Mesenchymal stem cell (in vitro differentiated cells and primary cell): ENCODE results near the gene ADAM12.

Experiments used
- DNase-seq: peaks from one replicate; pipeline ENCODE4 v3.0.0-alpha.2; 2013
- H2AFZ ChIP-seq: one replicate; pipeline ENCODE4 v1.6.1; 2013; ENCODE audit warnings: low read depth, mild to moderate bottlenecking, control low read depth, inconsistent platforms, low read length, moderate library complexity
- H2AK5ac ChIP-seq: 2 replicates; pipeline ENCODE4 v1.6.1; 2013; ENCODE audit warnings: low read length, moderate library complexity, mild to moderate bottlenecking, inconsistent platforms; ENCODE audit not compliant: severe bottlenecking
- H2BK120ac ChIP-seq: one replicate; pipeline ENCODE4 v1.6.1; 2013; ENCODE audit warnings: low read depth, mild to moderate bottlenecking, inconsistent platforms, low read length, moderate library complexity
- H2BK12ac ChIP-seq, 2 experiments: one replicate each; pipeline ENCODE4 v1.6.1; 2013; ENCODE audit warnings: inconsistent platforms in 2 of 2, low read length in 2 of 2, mild to moderate bottlenecking in 2 of 2, moderate library complexity in 2 of 2, control low read depth in 1 of 2
- H2BK15ac ChIP-seq: one replicate; pipeline ENCODE4 v1.6.1; 2013; ENCODE audit warnings: mild to moderate bottlenecking, low read depth, inconsistent platforms; ENCODE audit not compliant: poor library complexity, severe bottlenecking
- H2BK5ac ChIP-seq: 2 replicates; pipeline ENCODE4 v1.6.1; 2013; ENCODE audit warnings: low read depth, mild to moderate bottlenecking, low read length, control low read depth, inconsistent platforms; ENCODE audit not compliant: poor library complexity, severe bottlenecking
- H3K14ac ChIP-seq, 2 experiments: one replicate each; pipeline ENCODE4 v1.6.1; 2013; ENCODE audit warnings: inconsistent platforms in 2 of 2, low read length in 2 of 2, control low read depth in 1 of 2, mild to moderate bottlenecking in 1 of 2, moderate library complexity in 1 of 2
- H3K18ac ChIP-seq, 2 experiments: one replicate each; pipeline ENCODE4 v1.6.1; 2013; ENCODE audit warnings: inconsistent platforms in 2 of 2, low read length in 2 of 2, control low read depth in 1 of 2, low read depth in 1 of 2, mild to moderate bottlenecking in 1 of 2
- H3K23ac ChIP-seq, 2 experiments: one replicate each; pipeline ENCODE4 v1.6.1; 2013; ENCODE audit warnings: inconsistent platforms in 2 of 2, low read length in 2 of 2, mild to moderate bottlenecking in 2 of 2, moderate library complexity in 2 of 2, control low read depth in 1 of 2
- H3K27ac ChIP-seq: 2 replicates; pipeline ENCODE4 v1.5.1; 2013; ENCODE audit warnings: mild to moderate bottlenecking, moderate library complexity, low read length, control low read depth, inconsistent platforms; ENCODE audit not compliant: poor library complexity, severe bottlenecking
- H3K27me3 ChIP-seq, 2 experiments: 2 replicates each; pipeline versions ENCODE4 v1.6.1 to v1.7.0; 2013; ENCODE audit warnings: low read length in 2 of 2, mild to moderate bottlenecking in 2 of 2, moderate library complexity in 2 of 2, control low read depth in 1 of 2, inconsistent platforms in 1 of 2; ENCODE audit not compliant: control insufficient read depth in 1 of 2, insufficient read depth in 1 of 2
- H3K36me3 ChIP-seq, 2 experiments: 2 replicates each; pipeline versions ENCODE4 v1.6.1 to v1.7.0; 2013; ENCODE audit warnings: low read length in 2 of 2, control low read depth in 1 of 2, inconsistent platforms in 1 of 2, low read depth in 1 of 2, mild to moderate bottlenecking in 1 of 2; ENCODE audit not compliant: insufficient read depth in 2 of 2, control insufficient read depth in 1 of 2
- H3K4ac ChIP-seq, 2 experiments: one replicate each; pipeline ENCODE4 v1.6.1; 2013; ENCODE audit warnings: inconsistent platforms in 2 of 2, low read length in 2 of 2, mild to moderate bottlenecking in 2 of 2, moderate library complexity in 2 of 2, control low read depth in 1 of 2, low read depth in 1 of 2
- H3K4me1 ChIP-seq: 2 replicates; pipeline ENCODE4 v1.6.1; 2013; ENCODE audit warnings: low read depth, low read length, control low read depth; ENCODE audit not compliant: control insufficient read depth, insufficient read depth
- H3K4me2 ChIP-seq: 2 replicates; pipeline ENCODE4 v1.6.1; 2013; ENCODE audit warnings: low read length, mild to moderate bottlenecking, inconsistent platforms; ENCODE audit not compliant: poor library complexity, severe bottlenecking
- H3K4me3 ChIP-seq, 2 experiments: 2 replicates each; pipeline versions ENCODE4 v1.5.1 to v1.7.0; 2013; ENCODE audit warnings: low read length in 2 of 2, mild to moderate bottlenecking in 2 of 2, control low read depth in 1 of 2, low read depth in 1 of 2; ENCODE audit not compliant: insufficient read depth in 1 of 2
- H3K79me1 ChIP-seq: replicated peaks from 2 replicates; pipeline ENCODE4 v1.6.1; 2013; ENCODE audit warnings: mild to moderate bottlenecking, control low read depth, low read length, inconsistent platforms; ENCODE audit not compliant: poor library complexity, severe bottlenecking
- H3K9ac ChIP-seq: 2 replicates; pipeline ENCODE4 v1.7.0; 2013; ENCODE audit warnings: mild to moderate bottlenecking, low read length, moderate library complexity
- H3K9me3 ChIP-seq: 2 replicates; pipeline ENCODE4 v1.7.0; 2013; ENCODE audit warnings: mild to moderate bottlenecking, low read length; ENCODE audit not compliant: control insufficient read depth
- H4K8ac ChIP-seq: one replicate; pipeline ENCODE4 v1.6.1; 2013; ENCODE audit warnings: inconsistent platforms, mild to moderate bottlenecking, low read length, moderate library complexity
- H4K91ac ChIP-seq: one replicate; pipeline ENCODE4 v1.6.1; 2013; ENCODE audit warnings: mild to moderate bottlenecking, low read length, inconsistent platforms
- WGBS: methylation state at CpG from one replicate; pipeline ENCODE4 v1.1.7; 2013; ENCODE audit warnings: mixed read lengths; 5-methylcytosine and 5-hydroxymethylcytosine counted together

Gene ADAM12

DNA sequence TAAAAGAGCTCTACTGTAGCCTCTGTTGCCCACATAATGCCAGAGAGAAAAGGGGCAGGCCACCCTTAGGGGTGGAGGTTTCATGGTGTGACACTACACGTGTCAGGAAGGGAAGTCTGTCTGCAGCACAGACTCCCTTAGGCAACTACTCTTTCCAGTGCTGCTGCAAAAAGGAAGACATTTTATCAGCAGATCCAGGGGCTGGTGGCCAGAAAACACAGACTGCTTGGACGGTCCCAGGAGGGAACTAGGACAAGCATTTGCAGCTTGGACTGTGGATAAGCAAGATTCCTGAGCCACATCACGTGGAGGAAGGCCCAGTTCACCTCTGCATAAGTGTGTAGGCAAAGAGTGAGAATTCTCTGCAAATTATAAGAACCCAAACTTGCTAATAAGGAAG is 271.1 kb downstream of the ADAM12 start:
- H3K4ac ChIP-seq: no peak overlapping the region
- no peaks in the 10 kb centered on the region for H3K27me3 ChIP-seq
- no peak overlapping the region for H3K4me3 ChIP-seq
- no peak overlapping the region for H3K9ac ChIP-seq
- no peak overlapping the region for H3K23ac ChIP-seq
- no peak overlapping the region for H3K4me2 ChIP-seq
- H4K8ac ChIP-seq: peak overlapping the region; percentile 29
- H2BK12ac ChIP-seq: no peak overlapping the region
- H2AFZ ChIP-seq: no peak overlapping the region
- H3K9me3 ChIP-seq: no peaks in the 10 kb centered on the region
- peaks cover 10% of the 10 kb centered on the region for H3K79me1 ChIP-seq
- H2AK5ac ChIP-seq: no peak overlapping the region
- no peak overlapping the region for H3K14ac ChIP-seq
- H4K91ac ChIP-seq: no peak overlapping the region
- DNase-seq: no peak
- no peak overlapping the region for H2BK120ac ChIP-seq
- no peak overlapping the region for H3K18ac ChIP-seq
- no peak overlapping the region for H2BK15ac ChIP-seq
- H2BK5ac ChIP-seq: no peak overlapping the region
- peaks cover 2% of the 10 kb centered on the region for H3K4me1 ChIP-seq
- 78% methylated on average over 3 of the region's 3 CpGs for WGBS
- no peak overlapping the region for H3K27ac ChIP-seq
- H3K36me3 ChIP-seq: peaks cover 16 to 87% of the 10 kb centered on the region in 2 experiments

DNA sequence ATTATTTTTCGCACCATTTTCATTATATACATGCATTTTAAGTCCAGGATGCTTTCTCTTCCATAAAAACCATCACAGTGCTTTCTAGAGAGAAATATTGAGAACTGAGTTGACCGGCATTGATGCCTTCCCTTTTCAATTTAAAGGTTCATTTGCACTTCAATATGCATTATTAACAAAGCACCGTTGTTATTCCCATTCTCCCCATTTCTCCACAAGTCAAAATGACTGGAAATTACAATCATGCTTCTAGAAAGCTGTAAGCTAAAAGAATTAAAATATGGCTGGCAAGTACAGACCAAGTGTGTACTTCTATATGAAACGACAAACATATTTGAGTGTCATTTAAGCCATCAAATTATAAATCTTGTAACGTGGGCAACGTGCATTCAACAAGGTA is 272.4 kb downstream of the ADAM12 start:
- H3K14ac ChIP-seq: no peak overlapping the region
- H2AK5ac ChIP-seq: no peak overlapping the region
- no peak overlapping the region for H2BK5ac ChIP-seq
- no peak overlapping the region for H3K4ac ChIP-seq
- H2BK120ac ChIP-seq: no peak overlapping the region
- no peak for DNase-seq
- no peak overlapping the region for H2BK15ac ChIP-seq
- H3K79me1 ChIP-seq: peaks cover 10% of the 10 kb centered on the region
- no peak overlapping the region for H4K91ac ChIP-seq
- no peak overlapping the region for H3K27ac ChIP-seq
- H3K9me3 ChIP-seq: no peaks in the 10 kb centered on the region
- peaks cover 16 to 90% of the 10 kb centered on the region in 2 experiments for H3K36me3 ChIP-seq
- no peak overlapping the region for H4K8ac ChIP-seq
- H3K4me3 ChIP-seq: no peak overlapping the region
- H2BK12ac ChIP-seq: no peak overlapping the region
- no peaks in the 10 kb centered on the region for H3K27me3 ChIP-seq
- H3K18ac ChIP-seq: no peak overlapping the region
- no peak overlapping the region for H3K23ac ChIP-seq
- no peak overlapping the region for H3K4me2 ChIP-seq
- no peak overlapping the region for H3K9ac ChIP-seq
- H2AFZ ChIP-seq: no peak overlapping the region
- WGBS: 75% methylated on average over 6 of the region's 6 CpGs
- H3K4me1 ChIP-seq: peaks cover 2% of the 10 kb centered on the region

DNA sequence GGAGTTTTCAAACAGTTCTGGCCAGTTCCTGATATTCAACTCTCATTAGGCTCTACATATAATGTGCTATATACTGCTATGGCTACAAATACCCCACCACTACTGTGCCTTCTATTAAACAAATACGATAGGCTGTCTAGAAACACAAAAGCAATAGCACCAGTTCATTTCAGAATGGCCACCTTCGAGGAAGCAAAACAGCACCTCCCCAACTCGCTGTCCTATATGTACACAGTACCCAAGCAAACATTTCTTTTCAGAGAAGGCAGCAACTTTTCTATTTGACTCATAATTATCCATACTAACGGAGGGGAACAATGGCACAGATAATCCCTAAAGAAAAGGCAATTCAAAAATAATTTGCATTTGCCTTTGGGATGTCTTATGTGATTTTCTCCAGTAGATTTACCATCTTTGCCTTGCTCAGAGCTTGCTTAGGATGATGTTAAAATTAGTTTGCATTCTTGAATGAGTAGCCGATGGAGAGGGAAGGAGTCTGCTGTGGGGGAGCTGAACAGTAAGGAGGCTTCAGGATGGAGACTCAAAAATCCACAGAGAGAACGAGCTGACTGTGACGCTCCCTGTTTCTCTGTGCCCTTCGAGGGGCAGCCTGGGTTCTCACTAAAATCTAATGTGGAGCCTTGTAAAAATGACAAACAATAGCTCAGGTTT is 273.3 kb downstream of the ADAM12 start:
- Histone ChIP-seq H3K36me3 (peaks cover 16 to 85% of the 10 kb centered on the region in 2 experiments), H2BK120ac (no peak overlapping the region), H2BK15ac (no peak overlapping the region), H2AFZ (no peak overlapping the region), H2BK5ac (no peak overlapping the region), H3K23ac (no peak overlapping the region), H2AK5ac (no peak overlapping the region), H3K9me3 (no peaks in the 10 kb centered on the region), H2BK12ac (no peak overlapping the region), H3K27me3 (no peaks in the 10 kb centered on the region), H3K14ac (no peak overlapping the region), H3K4me3 (no peak overlapping the region), H4K8ac (no peak overlapping the region), H3K4me2 (no peak overlapping the region), H3K4me1 (peaks cover 2% of the 10 kb centered on the region), H3K27ac (no peak overlapping the region), H3K79me1 (peaks cover 10% of the 10 kb centered on the region), H4K91ac (no peak overlapping the region), H3K9ac (no peak overlapping the region), H3K4ac (no peak overlapping the region), H3K18ac (no peak overlapping the region)
- 81% methylated on average over 7 of the region's 8 CpGs for WGBS
- no peak for DNase-seq

- Histone ChIP-seq H3K4ac (no peak overlapping the region), H3K36me3 (peaks cover 19 to 72% of the 10 kb centered on the region in 2 experiments), H3K4me3 (no peak overlapping the region), H3K9me3 (no peaks in the 10 kb centered on the region), H3K79me1 (peaks cover 7% of the 10 kb centered on the region), H4K91ac (no peak overlapping the region), H4K8ac (no peak overlapping the region), H3K18ac (no peak overlapping the region), H2AK5ac (no peak overlapping the region), H2AFZ (no peak overlapping the region), H3K23ac (no peak overlapping the region), H2BK12ac (no peak overlapping the region), H3K27ac (no peak overlapping the region), H2BK120ac (no peak overlapping the region), H2BK5ac (no peak overlapping the region), H3K14ac (no peak overlapping the region), H3K27me3 (no peaks in the 10 kb centered on the region), H3K4me1 (no peaks in the 10 kb centered on the region), H2BK15ac (no peak overlapping the region), H3K9ac (peak overlapping the region; percentile 77), H3K4me2 (no peak overlapping the region)
- peak; percentile 13 for DNase-seq
- WGBS: 62% methylated on average over 4 of the region's 6 CpGs
Observed at GRCh38 chr10:126111516-126111915, 276.8 kb downstream of the ADAM12 start.
